A673 (cell line): ENCODE results near the gene DLX1. TPM values are rescaled to one million over a fixed set of nuclear protein-coding genes. Genes with fewer than 3 reads are reported as not detected.

Source experiments
- BruUV-seq: library from RNA; stranded (reverse); fragments of 400-500 nt; replicated peaks from 2 replicates; lab custom pipeline; 2021; lab: Mats Ljungman, UMichigan
- CTCF ChIA-PET: fragments of 300-600 bp; sonication (Branson Sonifier 250); formaldehyde crosslinking; loops from one replicate; lab custom pipeline; 2022; ENCODE audit warnings: antibody characterized with exemption; lab: Charles Lee
- POLR2A ChIA-PET: fragments of 300-600 bp; sonication (Branson Sonifier 250); formaldehyde crosslinking; loops from one replicate; lab custom pipeline; 2022; ENCODE audit warnings: antibody characterized with exemption; ENCODE audit not compliant: low non-redundant PET; lab: Charles Lee
- DNase-seq: peaks from one replicate; pipeline ENCODE4 v3.0.0-alpha.2; 2015; ENCODE audit warnings: low spot score
- H3K27ac ChIP-seq: fragments of 200-600 bp; sonication (generic); 2 replicates; pipeline ENCODE4 v1.5.1; 2016; ENCODE audit warnings: mixed run types, low read depth, mild to moderate bottlenecking, mixed read lengths, antibody characterized with exemption, low read length; ENCODE audit not compliant: poor library complexity, severe bottlenecking
- H3K27me3 ChIP-seq: fragments of 200-600 bp; sonication (generic); replicated peaks from 2 replicates; pipeline ENCODE4 v1.6.1; 2017; ENCODE audit warnings: mixed run types, low read depth, mild to moderate bottlenecking, mixed read lengths, antibody characterized with exemption, low read length; ENCODE audit not compliant: insufficient read depth, poor library complexity
- H3K36me3 ChIP-seq: fragments of 200-600 bp; sonication (generic); 2 replicates; pipeline ENCODE4 v1.6.1; 2016; ENCODE audit warnings: mixed run types, mild to moderate bottlenecking, mixed read lengths, antibody characterized with exemption, low read length; ENCODE audit not compliant: insufficient read depth, poor library complexity, severe bottlenecking
- H3K4me1 ChIP-seq: fragments of 200-600 bp; sonication (generic); 2 replicates; pipeline ENCODE4 v1.6.1; 2017; ENCODE audit warnings: mixed run types, mild to moderate bottlenecking, mixed read lengths, antibody characterized with exemption, low read length; ENCODE audit not compliant: insufficient read depth, poor library complexity, severe bottlenecking
- H3K4me3 ChIP-seq: fragments of 200-600 bp; sonication (generic); 2 replicates; pipeline ENCODE4 v1.5.1; 2016; ENCODE audit warnings: low read depth, mixed run types, mild to moderate bottlenecking, mixed read lengths, low read length; ENCODE audit not compliant: poor library complexity, severe bottlenecking
- H3K9me3 ChIP-seq: fragments of 200-600 bp; sonication (generic); 2 replicates; pipeline ENCODE4 v1.6.1; 2016; ENCODE audit warnings: mixed run types, low read depth, mild to moderate bottlenecking, mixed read lengths, antibody characterized with exemption, low read length; ENCODE audit not compliant: poor library complexity, severe bottlenecking
- EZH2 ChIP-seq: fragments of 200-600 bp; sonication (generic); IDR thresholded peaks from 2 replicates; pipeline ENCODE4 v1.6.1; 2017; ENCODE audit warnings: borderline replicate concordance, low read depth, mild to moderate bottlenecking, mixed read lengths, antibody characterized with exemption, low read length; ENCODE audit not compliant: poor library complexity, severe bottlenecking
- intact Hi-C: fragments of 100-400 bp; cut with micrococcal nuclease; formaldehyde crosslinking; loops from one replicate; pipeline ENCODE4 v1.10.0; 2022; ENCODE audit not compliant: unreplicated experiment
- total RNA-seq: library from RNA; stranded (reverse); gene quantifications from 2 replicates; pipeline ENCODE4 v1.2.3, GENCODE V29; 2021
- TF ChIP-seq, protein P1 (sequence below): fragments of 300-800, 200-600 bp; sonication (generic); conservative IDR thresholded peaks from 2 replicates; pipeline ENCODE4 v1.5.1; 2017; ENCODE audit warnings: low read depth, mild to moderate bottlenecking, antibody characterized with exemption, low read length, moderate library complexity, mixed read lengths

The DLX1 gene
- total RNA-seq, 1 experiment from 2014 or later = 33.2 TPM

DNA sequence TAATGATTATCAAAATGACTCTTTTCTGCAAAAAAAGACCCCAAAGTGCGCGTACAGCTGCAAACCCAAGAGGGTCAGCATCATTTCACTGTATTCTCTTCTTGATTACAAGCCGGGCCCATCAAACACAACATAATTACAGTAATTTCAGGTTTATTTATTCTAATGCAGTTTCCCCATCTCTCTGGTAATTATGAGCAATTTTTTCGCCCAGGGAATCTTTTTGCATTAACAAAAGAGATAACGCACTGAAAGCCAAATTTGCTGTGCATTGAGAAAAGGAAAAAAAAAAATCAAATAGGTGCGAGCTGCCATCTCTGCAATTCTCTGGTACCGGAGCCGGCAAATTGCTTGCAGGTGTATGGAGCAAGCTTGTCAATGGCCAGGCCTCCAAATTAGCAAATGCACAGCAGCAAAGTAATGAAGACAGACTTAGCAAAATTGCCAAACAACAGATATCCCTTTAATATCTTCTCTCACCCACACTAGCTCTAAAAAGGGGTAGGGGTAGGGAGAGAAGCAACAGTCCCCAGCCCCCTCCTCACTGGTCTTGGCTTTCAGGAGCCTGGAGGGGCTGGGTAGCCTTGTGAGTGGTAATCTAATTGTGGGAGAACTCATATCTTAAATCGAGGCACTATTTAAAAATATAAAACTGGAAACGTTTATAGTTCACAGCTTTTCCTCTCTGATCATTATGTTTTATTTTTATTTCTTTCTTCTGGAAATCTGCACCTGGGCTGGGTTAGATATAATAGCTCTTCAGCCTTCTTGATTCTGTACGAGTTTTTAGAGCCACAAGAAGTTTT lies 6.7 kb downstream of the DLX1 start:
- ChIA-PET CTCF (no interaction called here), POLR2A (interaction anchor here (0.6 kb wide), 1 partner anchor 211 kb away, joined by 3 read pairs; no protein-coding TSS in a partner anchor)
- TF ChIP-seq, protein P1, sequence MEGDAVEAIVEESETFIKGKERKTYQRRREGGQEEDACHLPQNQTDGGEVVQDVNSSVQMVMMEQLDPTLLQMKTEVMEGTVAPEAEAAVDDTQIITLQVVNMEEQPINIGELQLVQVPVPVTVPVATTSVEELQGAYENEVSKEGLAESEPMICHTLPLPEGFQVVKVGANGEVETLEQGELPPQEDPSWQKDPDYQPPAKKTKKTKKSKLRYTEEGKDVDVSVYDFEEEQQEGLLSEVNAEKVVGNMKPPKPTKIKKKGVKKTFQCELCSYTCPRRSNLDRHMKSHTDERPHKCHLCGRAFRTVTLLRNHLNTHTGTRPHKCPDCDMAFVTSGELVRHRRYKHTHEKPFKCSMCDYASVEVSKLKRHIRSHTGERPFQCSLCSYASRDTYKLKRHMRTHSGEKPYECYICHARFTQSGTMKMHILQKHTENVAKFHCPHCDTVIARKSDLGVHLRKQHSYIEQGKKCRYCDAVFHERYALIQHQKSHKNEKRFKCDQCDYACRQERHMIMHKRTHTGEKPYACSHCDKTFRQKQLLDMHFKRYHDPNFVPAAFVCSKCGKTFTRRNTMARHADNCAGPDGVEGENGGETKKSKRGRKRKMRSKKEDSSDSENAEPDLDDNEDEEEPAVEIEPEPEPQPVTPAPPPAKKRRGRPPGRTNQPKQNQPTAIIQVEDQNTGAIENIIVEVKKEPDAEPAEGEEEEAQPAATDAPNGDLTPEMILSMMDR = no peak
- TF ChIP-seq EZH2 = no peak
- BruUV-seq = no TSS peak
- no peaks in the 10 kb centered on the region for H3K27me3 ChIP-seq
- no peak for DNase-seq
- no peaks in the 10 kb centered on the region for H3K9me3 ChIP-seq
- H3K27ac ChIP-seq = no peak overlapping the region
- no peak overlapping the region for H3K4me3 ChIP-seq
- intact Hi-C loops = loop anchor here (5.0 kb wide), 2 partner anchors 55 to 90 kb away; no protein-coding TSS in a partner anchor
- peaks cover 7% of the 10 kb centered on the region for H3K36me3 ChIP-seq
- peaks cover 38% of the 10 kb centered on the region for H3K4me1 ChIP-seq

DNA sequence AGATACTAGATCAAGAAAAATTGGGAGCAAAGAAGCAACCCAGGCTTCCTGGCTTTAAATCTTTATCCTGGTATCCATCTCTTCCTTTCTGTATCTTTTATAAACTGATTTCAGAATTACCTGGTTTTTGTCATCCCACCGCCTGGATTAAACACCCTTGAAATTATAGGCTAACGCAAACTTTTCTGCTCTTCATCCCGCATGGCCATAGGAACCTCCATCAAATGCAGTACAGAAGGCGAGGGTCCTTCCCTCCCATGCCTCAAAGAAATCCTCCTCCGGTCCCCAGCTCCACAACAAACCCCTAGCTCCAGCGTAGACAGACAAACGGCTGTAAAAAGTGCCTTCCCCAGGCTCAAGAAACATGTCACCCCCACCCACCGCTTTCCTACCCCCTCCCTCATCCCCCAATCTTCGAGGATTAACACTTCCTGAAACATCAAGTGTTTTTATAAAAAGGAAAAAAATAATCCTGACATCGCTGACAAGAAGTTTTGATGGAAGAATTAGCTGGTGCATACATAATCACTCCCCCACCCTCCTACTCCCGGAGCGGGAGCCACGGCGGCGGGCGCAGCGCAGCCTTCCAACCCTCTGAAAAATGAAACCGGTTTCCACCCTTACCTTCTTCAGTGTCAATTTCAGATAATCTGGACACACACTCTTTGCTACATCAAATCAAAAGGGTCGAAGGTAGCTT lies 7.6 kb downstream of the DLX1 start:
- Histone ChIP-seq H3K4me1 (peaks cover 45% of the 10 kb centered on the region), H3K27ac (peak overlapping the region; percentile 96), H3K9me3 (no peaks in the 10 kb centered on the region), H3K4me3 (peak overlapping the region; percentile 69), H3K27me3 (no peaks in the 10 kb centered on the region), H3K36me3 (peaks cover 7% of the 10 kb centered on the region)
- TF ChIP-seq, protein P1 = no peak
- no peak for TF ChIP-seq EZH2
- ChIA-PET CTCF (no interaction called here), POLR2A (interaction anchor here (0.6 kb wide), 1 partner anchor 212 kb away, joined by 3 read pairs; no protein-coding TSS in a partner anchor)
- peak; percentile 60 for DNase-seq
- intact Hi-C loops = loop anchor here (5.0 kb wide), 2 partner anchors 56 to 91 kb away; no protein-coding TSS in a partner anchor
- BruUV-seq = no TSS peak

DNA sequence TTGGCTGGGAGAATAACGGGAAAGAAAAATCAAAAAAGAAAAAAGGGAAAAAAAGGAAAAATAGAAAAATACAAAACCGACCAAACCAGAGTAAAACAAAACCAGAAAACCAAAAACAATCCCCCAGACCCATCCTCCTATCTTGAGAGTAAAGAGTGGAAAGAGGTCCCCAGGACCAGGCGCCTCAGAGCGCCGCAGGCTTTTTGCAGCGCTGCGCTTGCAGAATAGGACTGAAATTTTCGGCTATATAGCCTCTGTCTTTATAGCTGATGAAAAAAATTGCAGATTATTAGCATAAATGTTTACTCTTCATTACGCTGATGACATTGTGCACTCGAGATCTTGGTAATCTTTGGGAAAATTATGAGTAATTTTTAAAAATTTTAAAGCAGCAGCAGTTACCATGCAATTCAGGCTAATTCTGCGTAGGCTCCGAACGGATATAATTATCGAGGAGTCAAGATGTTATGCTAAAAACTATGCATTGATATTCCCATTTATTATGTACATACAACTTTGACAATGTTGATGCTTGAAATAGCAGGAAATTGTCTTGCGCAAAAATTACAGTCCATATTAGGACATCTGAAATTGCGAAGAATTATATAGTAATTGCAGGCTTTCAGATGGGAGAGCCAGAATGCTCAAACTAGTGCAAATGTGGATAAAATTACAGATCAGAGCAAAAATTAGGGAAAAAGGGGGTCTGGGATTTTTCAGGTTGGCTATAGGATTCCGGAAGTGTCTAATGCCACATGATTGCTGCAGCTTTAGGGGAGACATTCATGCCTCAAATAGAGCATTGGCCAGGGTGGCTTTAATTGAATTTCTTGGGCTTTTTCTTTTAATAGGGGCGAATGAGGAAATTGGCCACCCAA lies 8.3 kb downstream of the DLX1 start:
- Histone ChIP-seq H3K36me3 (peaks cover 1% of the 10 kb centered on the region), H3K9me3 (no peaks in the 10 kb centered on the region), H3K27me3 (no peaks in the 10 kb centered on the region), H3K4me3 (peak overlapping the region; percentile 69), H3K27ac (peak overlapping the region; percentile 96), H3K4me1 (peaks cover 52% of the 10 kb centered on the region)
- POLR2A ChIA-PET = no interaction called here
- no TSS peak for BruUV-seq
- intact Hi-C loops = loop anchor here (5.0 kb wide), 2 partner anchors 56 to 91 kb away; no protein-coding TSS in a partner anchor
- peak; percentile 65 for DNase-seq
- no peak for TF ChIP-seq EZH2
- TF ChIP-seq, protein P1 = no peak
- CTCF ChIA-PET = no interaction called here
